Nucleus accumbens (tissue), 56 donors: ENCODE results near the gene KLHL20.
"Not testable (repeated sequence)": the region's sequence is repeated elsewhere in the genome, so short reads cannot be mapped to it uniquely, and the experiment has no call there.

Experiments used
- DNase-seq, 56 donors: peaks; one replicate each; lab custom pipeline; 2025; lab: John Stamatoyannopoulos, UW

KLHL20 gene

GRCh38 chr1:173714759-173715537 is at the start of gene KLHL20:
KLHL20 (plus strand) TSS chr1:173714981; CDS start chr1:173716044, 1,063 bp downstream.
- DNase-seq = peak; percentile 16 to 88 (median 70)

- DNase-seq = no peak
Measured at GRCh38 chr1:173666646-173667045, 48.1 kb upstream of the KLHL20 start.

GRCh38 chr1:173669491-173669941 is 45.3 kb upstream of the KLHL20 start, which contains the start of gene ANKRD45:
ANKRD45 (minus strand) TSS chr1:173669851; CDS start chr1:173659418, 10,433 bp downstream.
- peak in 49 of 56 donors; percentile 1 to 79 (median 32) for DNase-seq

DNA sequence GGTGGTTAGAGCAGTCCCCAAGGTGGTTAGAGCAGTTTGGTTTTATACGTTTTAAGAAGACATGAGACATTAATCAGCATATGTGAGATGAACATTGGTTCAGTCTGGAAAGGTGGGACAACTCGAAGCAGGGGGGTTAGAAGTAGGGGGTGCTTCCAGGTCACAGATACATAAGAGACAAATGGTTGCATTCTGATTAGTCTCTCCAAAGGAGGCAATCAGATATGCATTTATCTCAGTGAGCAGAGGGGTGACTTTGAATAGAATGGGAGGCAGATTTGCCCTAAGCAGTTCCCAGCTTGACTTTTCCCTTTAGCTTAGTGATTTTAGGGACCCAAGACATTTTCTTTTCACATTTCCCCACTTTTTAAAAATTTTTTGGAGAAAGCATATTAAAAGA is 40.3 kb upstream of the KLHL20 start:
- not testable (repeated sequence) for DNase-seq

- not testable (repeated sequence) for DNase-seq
Measured at GRCh38 chr1:173680152-173680551, 34.6 kb upstream of the KLHL20 start.

DNA sequence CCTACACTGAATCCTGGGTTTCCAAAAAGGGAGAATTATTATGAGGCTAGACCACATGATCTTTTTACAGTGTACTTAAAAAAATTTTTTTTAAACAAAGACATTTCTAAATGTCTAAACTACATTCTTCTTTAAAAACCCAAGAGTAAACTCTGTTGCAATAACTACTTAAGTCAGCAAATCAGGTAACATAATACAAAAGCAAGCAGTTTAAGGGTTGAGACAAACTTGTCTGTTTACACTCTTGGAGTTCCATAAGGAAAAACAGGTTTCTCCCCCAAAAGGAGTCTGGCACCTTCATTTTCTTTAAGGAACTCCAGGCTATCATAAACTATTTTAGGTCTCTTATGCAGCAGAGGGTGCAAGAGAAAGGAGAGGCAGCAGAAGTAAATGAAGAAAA is 32.6 kb upstream of the KLHL20 start:
- DNase-seq = no peak

DNA sequence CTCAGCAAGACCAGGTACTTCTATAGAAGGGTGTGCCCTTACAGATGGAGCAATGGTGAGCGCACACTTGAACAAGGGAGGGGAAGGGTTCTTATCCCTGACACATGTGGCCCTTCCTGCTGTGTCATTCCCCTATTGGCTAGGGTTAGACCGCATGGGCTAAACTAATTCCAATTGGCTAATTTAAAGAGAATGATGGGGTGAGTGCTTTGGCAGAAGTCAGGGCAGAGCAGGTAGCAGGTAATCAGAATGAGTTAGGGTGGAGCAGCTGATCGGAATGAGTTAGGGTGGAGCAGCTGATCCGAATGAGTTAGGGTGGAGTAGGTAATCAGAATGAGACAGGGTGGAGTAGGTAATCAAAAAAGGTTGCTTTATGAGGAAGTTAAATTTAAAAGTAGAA is 30.9 kb upstream of the KLHL20 start:
- DNase-seq = not testable (repeated sequence)

DNA sequence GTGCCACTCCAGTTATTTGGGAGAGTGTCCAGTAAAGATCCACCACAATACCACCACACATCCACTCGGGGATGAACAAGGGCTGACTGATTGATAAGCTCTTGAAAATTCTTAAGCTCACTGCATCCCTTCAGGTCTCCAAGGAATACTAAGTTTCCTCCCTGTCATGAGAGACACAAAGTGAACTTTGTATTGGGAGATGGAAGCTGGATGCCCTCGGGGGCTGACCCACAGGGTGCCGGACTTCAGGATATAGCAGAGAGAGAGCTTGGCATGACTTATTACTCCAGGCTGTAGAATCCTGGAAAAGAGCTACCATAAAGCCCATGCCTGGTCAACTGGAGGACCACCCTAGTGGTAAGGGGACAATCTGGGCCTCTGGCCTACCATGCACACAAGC is 29.7 kb upstream of the KLHL20 start:
- not testable (repeated sequence) for DNase-seq

DNA sequence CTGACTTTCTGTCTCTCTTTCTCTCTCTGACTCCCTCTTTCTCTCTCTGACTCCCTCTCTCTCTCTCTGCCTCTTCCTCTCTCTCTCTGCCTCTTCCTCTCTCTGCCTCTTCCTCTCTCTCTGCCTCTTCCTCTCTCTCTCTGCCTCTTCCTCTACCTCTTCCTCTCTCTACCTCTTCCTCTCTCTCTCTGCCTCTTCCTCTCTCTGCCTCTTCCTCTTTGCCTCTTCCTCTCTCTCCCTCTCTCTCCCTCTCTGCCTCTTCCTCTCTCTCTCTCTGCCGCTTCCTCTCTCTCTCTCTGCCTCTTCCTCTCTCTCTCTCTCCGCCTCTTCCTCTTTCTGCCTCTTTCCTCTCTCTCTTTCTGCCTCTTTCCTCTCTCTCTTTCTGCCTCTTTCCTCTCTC is 26.5 kb upstream of the KLHL20 start:
- no peak for DNase-seq

- DNase-seq = no peak
Measured at GRCh38 chr1:173693238-173693637, 21.5 kb upstream of the KLHL20 start.

DNA sequence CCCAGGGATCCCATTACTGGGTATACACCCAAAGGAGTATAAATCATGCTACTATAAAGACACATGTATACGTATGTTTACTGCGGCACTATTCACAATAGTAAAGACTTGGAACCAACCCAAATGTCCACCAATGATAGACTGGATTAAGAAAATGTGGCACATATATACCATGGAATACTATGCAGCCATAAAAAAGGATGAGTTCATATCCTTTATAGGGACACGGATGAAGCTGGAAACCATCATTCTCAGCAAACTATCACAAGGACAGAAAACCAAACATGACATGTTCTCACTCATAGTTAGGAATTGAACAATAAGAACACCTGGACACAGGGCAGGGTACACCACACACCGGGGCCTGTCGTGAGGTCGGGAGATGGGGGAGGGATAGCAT is 13.5 kb upstream of the KLHL20 start:
- DNase-seq = not testable (repeated sequence)

- no peak for DNase-seq
Measured at GRCh38 chr1:173702736-173703135, 12.0 kb upstream of the KLHL20 start.

DNA sequence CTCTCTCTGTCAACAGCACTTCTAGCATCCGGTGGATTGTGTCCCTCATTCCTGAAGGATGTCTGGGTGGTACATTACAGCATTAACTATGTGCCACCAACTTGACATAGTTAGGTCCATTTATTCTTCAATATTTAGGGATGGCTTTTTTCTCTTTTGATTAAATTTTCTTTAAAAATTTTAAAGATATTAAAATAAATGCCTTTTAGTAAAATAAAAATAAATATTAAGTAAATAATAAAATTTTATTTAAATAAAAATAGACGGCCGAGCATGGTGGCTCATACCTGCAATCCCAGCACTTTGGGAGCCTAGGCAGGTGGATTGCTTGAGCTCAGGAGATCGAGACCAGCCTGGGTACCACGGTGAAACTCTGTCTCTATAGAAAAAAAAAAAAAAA is 9.7 kb upstream of the KLHL20 start:
- DNase-seq = no peak

- DNase-seq = no peak
Measured at GRCh38 chr1:173708787-173709186, 6.0 kb upstream of the KLHL20 start.

DNA sequence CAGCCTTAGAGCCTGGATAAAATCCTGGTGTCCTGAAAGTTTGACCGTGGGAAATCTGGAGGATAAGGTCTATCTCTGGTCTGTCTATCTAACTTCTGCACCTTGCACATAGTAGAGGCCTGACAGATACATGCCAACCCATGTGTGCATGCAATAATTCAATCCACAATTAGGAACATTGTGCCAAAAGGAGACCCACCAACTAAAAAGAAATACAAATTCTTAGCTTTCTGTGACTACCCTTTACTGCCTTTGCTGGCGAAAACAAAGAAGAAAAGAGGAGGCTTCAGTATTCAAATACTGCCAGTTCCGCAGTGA is 381 bp upstream of the KLHL20 start:
- DNase-seq = no peak

DNA sequence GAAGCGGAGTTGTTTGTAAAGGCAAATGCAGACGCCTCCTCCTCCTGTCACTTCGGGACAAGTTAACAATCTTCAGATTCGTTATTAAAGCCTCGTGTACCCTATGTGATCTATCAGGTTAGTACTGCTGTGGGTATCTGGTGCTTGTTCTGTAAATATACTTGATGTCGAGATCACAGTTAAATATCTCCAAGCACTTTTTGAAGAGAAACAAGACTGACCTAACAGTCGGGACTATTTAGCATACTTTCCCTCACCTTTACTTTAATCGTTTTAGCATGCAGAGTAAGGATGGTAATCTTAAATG is 710 bp downstream of the KLHL20 start:
- DNase-seq = no peak

GRCh38 chr1:173717238-173717637 is 2.5 kb downstream of the KLHL20 start:
- no peak for DNase-seq

GRCh38 chr1:173731331-173731730 is 16.6 kb downstream of the KLHL20 start:
- not testable (repeated sequence) for DNase-seq

DNA sequence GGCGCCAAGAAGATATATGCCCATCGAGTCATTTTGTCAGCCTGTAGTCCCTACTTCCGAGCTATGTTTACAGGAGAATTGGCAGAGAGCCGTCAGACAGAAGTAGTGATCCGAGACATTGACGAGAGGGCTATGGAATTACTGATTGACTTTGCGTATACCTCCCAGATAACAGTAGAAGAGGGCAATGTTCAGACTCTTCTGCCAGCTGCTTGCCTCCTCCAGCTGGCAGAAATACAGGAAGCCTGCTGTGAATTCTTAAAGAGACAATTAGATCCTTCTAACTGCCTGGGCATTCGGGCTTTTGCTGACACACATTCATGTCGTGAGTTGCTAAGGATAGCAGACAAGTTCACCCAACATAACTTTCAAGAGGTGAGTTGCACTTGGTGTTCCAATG is 19.1 kb downstream of the KLHL20 start:
- DNase-seq = peak in 2 of 56 donors; percentile 0 to 5

- not testable (repeated sequence) for DNase-seq
Measured at GRCh38 chr1:173736104-173736503, 21.3 kb downstream of the KLHL20 start.

DNA sequence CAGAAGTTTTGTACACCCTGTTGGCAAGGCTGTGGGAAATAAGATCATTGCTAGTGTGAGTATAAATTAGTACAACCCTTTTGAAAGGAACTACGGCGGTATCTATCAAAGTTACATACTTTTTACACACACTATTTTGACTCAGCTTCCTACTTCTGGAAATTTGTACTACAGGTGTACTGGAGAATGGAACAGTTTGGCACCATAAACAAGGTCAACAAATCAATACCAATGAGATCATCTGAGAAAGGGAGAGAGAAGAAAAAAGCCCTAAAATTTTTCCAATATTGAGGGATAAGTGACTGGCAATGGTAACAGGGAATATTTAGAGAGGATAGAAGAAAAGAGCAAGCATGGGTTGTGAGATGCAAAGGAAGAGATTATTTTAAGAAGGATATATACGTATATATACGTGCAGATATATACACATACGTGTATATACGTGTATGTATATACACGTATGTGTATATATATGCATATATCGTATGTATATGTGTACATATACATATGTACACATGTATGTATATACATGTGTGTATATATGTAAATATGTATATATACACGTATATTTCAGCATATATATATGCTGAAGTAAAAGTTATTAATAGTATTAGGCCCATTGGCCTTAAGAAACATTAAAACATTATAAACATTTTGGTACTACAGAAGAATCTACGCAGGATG is 27.6 kb downstream of the KLHL20 start:
- no peak for DNase-seq

DNA sequence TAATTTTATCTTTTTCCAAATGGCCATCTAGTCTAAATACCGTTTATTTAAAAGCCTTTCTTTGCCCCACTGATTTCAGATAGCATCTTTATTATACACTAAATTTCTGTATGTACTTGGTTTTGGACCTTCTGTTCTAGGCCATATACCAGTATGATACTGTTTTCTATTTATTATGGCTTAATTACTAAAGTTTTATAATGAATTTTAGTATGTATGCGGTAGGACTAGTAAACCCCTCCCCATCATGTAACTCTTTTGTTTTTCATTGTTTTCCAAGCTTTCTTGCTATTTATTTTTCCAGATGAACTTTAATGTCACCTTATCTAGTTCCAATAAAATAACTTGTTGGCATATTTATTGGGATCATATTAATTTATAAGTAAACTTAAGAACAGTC is 29.9 kb downstream of the KLHL20 start:
- no peak for DNase-seq
